Suppressor macrophage treated with lipopolysaccharide for 4 hours (primary cell): Measurements from ENCODE around the gene EHD1.
"Not testable (repeated sequence)": the region's sequence is repeated elsewhere in the genome, so short reads cannot be mapped to it uniquely, and the experiment has no call there.

Source experiments
- DNase-seq: peaks from one replicate; pipeline ENCODE4 v3.0.0-alpha.2; 2020

EHD1 gene

GRCh38 chr11:64817476-64817875, 60.9 kb downstream of the EHD1 start:
- DNase-seq: no peak

GRCh38 chr11:64815433-64815832, 63.0 kb downstream of the EHD1 start:
- DNase-seq: not testable (repeated sequence)

GRCh38 chr11:64814712-64815187, 63.7 kb downstream of the EHD1 start:
- DNase-seq: no peak

GRCh38 chr11:64813826-64814225, 64.6 kb downstream of the EHD1 start:
- no peak for DNase-seq

- DNase-seq: no peak
Measured at GRCh38 chr11:64810891-64811272, 67.5 kb downstream of the EHD1 start.

- DNase-seq: peak; percentile 94
Measured at GRCh38 chr11:64810271-64810890, 68.0 kb downstream of the EHD1 start, which contains the start of gene MEN1. TSS of gene MEN1 (minus strand) at chr11:64810551. CDS start at chr11:64810109, 442 bp downstream.

- DNase-seq: no peak
Measured at GRCh38 chr11:64809781-64810241, 68.6 kb downstream of the EHD1 start.

- no peak for DNase-seq
Measured at GRCh38 chr11:64805481-64805880, 72.9 kb downstream of the EHD1 start.

- no peak for DNase-seq
Measured at GRCh38 chr11:64804346-64805210, 73.8 kb downstream of the EHD1 start.

- no peak for DNase-seq
Measured at GRCh38 chr11:64803846-64804345, 74.5 kb downstream of the EHD1 start.

GRCh38 chr11:64803158-64803845, 75.1 kb downstream of the EHD1 start, which contains the start of gene MAP4K2:
TSS of gene MAP4K2 (minus strand) at chr11:64803214. CDS start at chr11:64803149, 65 bp downstream.
- DNase-seq: peak; percentile 93

GRCh38 chr11:64802370-64803157, 75.9 kb downstream of the EHD1 start:
- DNase-seq: no peak
